Activated T-helper 1 cell treated with Interleukin-2 at 50 U/mL for 16 hours (primary cell): ENCODE results near the gene PON3.
A peak's percentile ranks its signal among the peaks of the same experiment; 100 is the strongest.

ENCODE experiments used
- DNase-seq: peaks from one replicate; pipeline ENCODE4 v3.0.0-alpha.2; 2020; ENCODE audit warnings: low read depth

PON3 gene

DNA sequence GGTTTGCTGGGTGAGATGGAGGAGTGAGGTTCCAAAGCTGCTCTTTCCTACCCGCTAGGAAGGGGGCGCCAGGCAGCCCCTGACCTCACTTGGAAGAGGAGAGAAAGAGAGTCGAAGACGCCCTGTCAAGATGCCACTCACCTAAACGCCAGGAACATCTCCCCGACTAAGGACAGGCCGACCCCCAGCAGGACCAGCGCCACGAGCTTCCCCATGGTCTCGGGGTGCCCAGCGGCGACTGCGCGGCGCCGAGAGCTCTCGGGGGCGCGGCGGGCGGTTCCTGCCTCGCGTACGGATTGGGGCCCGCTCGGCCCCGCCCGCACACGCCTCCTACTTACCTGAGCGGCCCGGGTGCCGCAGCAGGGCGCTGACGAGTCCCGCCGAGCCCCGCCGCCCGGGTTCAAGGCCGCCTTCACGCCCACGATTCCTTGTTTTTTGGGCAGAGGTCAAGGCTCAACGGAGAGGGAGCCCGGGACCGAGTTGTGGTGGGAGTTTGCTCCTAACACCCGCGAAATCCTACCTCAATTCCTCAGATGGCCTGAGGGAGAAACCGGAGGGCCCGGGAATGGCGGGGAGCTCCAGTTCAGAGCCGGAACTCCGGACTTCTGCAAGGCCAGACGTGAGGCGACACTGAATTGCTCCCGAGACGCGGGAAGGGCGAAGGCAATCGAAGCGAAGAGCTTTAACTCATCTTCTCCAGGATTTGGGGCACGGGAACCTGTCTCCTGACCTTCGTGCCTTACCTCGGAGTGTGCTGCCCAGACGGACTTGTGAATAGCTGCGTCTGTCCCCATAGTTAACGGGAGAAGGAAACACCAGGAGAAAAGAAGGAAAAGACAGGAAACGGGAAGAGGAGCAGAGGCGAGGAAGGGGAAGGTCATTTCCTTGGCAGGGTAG, at the start of gene PON3:
Gene PON3 (minus strand): TSS at position 240 of the 897 bp plus-strand sequence. CDS start 25 bp downstream, at position 215.
- DNase-seq, result no peak

DNA sequence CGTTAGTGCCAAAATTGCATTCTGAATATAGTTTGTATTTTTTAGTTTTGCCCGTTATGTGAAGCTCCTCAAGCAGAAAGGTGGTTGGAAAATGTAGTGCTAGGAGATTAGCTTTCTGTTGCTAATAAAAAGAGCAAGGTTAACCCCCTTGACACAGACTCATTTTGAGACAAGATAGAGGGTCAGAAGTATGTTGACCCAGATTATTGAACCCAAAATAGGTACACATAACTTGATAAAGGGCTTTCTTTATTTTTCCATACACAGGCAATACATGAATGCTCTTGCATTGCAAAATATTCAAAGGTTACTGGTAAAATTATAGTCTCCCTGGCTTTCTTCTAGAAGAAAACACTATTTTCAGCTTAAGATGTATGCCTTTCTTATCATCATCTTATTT, 48.6 kb upstream of the PON3 start:
- DNase-seq, result no peak

DNA sequence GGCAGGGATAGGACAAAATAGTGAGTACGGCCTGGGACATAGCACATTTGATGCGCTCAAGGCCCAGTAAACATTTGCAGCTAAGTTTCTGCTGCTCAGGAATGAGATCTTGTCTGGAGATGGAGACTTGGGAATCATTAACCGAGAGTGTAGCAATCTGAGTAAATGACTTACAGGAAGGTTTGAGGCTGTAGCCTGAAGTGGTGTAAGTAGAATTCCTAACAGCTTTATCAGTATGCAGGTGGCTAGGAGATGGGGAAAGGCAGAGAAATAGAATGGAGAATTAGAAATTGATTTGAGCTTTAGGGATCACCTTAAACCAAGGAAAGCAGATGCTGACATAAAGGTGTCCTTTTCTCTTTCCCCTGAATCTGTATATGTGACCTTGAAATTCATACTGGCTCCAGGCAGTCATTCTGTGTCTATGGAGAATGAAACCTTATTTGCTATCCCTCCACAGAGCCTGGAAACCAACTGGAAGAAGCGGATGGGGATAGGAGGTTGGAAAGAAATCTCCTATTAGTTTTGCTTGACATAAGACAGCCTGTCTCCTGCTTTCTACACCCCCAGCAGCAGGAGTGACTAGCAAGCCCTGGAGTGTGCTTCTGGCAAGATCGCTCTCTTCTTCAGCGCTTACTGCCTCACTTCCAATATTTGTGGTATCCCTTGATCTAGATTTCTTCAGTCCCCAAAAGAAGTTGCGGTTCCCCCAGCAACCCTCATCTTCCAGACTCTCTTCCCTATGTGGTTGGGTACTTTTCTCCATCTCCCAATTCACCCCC, 45.1 kb upstream of the PON3 start:
- DNase-seq, result no peak

DNA sequence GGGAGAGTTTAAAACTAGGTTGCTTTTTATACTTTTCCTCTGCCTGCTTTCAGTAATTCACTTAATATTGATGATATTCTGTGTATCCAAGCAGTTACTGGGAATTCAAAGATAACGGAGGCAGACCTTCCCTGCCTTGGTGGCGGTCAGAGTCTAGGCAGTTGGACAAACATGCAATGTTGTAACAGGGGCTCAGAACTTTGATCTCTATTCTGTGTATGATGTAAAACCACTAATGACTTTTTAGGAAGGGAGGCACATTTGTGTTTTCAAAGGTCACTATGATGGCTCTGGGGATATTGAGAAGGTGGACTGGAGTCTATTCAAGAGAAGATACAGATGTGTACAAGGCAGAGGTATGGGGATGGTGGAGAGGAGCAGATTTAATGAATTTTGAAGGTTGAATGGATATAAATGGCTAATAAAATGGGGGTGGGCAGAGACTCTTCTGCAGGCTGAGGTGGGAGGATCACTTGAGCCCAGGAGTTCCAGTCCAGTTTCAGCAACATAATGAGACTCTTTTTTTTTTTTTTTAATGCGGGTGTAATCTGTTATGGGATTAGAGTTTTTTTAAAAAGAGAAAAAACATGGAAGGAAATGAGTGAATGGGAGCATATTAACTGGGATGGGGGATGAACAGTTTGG, 44.3 kb upstream of the PON3 start:
- DNase-seq, result no peak

DNA sequence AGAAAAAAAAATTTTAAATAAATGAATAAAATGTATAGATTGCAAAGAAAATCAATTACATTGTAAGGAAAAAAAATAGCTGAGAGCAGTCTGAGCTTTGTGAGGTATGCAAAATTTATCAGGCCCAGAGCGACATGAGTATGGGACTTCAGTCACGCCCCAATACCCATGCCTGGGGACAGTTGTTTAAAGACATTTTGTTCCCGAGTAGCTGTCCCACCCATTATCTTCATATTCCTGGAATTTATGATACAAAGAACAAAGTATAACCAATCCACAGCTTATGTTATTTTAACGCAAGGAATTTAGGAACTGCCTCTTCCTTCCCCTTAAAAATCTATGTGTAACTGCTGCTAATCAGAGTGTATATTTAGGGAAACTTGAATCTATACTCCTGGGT, 40.2 kb upstream of the PON3 start:
- no peak for DNase-seq

DNA sequence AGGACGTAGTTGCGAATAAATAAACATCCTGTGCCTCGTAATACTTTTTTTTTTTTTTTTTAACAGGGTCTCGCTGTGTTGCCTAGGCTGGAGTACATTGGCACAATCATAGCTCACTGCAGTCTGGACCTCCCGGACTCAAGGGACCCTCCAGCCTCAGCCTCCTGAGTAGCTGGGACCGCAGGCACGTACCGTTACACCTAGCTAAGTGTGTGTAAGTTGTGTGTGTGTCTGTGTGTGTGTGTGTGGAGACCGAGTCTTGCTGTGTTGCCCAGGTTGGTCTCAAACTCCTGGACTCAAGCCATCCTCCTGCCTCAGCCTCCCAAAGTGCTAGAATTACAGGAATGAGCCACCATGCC, 39.2 kb upstream of the PON3 start:
- DNase-seq, result no peak

DNA sequence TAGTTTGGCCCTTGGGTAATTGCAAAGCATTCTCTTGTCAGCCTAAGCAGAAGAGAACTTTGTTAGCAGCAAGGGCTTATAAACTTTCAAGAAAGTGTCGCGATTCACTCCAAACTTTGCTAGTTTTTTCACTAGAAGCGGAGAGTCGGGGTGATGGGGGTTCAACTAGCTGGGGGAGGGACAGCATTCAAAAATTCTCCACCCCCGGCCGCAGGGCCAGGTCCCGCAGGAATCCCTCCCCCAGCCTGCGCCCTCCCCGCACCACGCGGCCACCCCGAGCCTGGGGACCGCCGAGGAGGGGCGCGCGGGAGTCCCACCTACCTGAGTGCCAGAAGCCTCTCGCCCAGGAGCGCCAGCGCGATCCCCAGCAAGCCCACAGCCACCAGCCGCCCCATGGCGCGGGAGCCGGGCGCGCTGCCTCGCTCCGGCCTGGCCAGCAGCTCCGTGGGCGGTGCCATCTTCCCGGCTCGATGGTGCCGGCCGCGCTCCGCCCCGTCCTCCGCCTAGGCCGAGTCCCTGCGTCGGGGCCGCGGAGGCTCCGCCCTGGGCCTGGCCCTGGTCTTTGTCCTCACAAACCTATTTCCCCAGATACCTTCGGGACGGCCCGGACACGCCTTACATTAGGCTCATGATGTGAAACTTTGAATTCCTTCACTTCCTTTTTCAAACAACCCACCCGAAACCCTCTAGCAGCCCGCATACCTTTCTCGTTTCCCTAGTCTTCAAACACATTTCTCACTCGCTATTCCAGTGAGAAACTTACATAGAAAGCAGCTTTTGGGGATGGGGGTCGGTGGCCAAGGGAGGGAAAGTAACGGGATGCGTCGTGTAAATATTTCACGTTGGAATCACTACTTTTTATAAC, 38.6 kb upstream of the PON3 start, which contains the start of gene PON2:
Gene PON2 (minus strand): TSS at position 472 of the 865 bp plus-strand sequence. CDS start 77 bp downstream, at position 395.
- DNase-seq, result peak; percentile 12

DNA sequence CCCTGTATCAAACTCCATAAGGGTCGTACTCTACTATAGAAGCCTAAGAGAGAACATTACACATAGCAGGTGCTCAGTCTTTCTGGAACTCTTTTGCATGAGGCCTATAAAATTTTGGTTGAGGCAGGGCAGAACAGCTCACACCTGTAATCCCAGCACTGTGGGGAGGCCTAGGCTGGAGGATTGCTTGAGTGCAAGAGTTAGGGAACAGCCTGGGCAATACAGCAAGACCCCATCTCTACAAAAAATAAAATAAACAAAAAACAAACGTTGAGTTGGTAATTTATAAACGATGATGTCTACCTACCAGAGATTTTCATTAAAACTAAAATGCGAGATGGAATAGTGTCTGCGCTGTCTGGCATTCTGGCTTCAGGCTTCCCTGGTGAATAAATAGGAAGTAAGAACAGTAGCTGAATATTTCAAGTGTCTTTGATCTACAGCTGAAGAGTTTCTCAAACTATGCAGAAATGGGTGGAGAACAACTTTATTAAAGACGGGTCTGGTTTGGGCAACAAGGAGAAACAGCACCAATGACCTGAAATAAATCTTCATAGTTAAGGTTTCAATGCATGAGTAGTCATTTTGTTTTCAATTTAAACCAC, 37.9 kb upstream of the PON3 start:
- DNase-seq, result no peak

DNA sequence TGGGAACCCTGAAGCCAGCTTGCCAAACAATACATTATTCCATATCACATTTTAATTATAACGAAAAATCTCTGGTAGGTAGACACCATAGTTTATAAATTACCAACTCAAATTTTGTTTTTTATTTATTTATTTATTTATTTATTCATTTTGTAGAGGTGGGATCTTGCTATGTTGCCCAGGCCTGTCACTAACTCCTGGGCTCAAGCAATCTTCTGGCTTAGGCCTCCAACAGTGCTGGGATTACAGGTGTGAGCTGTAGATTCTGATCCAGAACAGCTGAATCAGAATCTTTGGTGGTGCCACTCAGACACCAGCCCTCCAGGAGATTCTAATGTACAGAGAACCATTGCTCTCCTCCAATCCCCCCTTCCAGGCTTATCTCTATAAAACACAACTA, 37.0 kb upstream of the PON3 start:
- no peak for DNase-seq

DNA sequence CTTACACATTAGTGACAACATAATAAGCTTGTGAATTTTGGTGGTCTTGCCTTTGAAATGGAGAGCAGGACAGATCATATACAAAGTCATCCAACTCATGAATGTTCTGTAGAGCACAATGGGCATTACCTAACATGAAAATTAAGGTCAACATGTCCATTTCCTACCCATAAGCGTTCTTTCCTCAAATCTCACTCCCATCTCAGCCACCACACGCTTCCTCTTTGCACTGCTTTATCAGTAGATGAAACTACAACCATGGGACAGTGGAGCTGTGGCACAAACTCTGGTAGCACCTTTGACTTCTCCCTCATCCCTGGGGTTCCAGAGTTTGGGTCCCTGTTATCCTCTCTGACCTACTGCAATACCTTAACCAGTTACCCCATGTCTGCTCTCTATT, 36.4 kb upstream of the PON3 start:
- DNase-seq, result no peak

DNA sequence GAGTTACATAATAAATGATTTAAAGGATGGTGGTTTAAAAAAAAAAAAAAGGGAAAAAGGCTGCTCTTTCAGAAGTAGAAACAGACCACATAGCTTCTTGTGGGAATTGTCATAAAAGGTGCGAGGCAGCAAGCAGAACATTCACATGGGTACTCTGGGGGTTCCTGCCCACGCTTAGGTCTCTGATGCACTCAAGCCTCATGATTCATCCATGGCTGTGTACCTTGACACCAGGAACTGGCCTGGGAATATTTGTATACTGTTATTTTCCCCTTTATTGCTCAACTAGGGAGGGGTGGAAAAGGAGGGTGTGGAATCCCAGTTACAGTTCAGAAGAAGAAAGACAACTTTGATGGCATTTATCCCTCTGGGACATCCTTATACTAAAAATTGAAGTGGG, 34.7 kb upstream of the PON3 start:
- no peak for DNase-seq

DNA sequence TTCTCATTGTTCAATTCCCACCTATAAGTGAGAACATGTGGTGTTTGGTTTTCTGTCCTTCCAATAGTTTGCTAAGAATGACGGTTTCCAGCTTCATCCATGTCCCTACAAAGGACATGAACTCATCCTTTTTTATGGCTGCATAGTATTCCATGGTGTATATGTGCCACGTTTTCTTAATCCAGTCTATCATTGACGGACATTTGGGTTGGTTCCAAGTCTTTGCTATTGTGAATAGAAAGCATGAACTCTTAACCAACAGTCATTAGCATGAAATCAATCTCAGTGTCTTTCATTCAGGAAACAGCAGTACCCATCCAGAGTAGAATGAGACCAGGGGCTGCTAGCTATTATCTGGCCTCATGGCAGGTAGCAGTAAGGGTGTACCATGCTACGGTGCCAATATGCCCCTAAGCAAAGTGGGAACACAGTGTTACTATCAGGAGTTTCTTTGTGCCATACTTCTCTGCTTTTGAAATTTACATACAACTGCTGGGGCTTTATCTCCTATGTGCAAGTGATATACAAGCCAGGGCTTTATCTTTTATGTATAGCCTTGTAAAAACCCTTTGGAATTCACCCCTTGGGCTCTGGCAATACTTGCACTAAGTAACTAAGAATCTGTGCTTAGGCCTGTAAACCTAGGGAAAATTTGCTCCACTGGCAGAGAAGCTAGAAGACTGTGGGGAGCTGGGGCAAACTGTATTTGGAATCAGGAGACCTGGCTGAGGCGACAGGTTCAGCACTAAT, 33.2 kb upstream of the PON3 start:
- no peak for DNase-seq

DNA sequence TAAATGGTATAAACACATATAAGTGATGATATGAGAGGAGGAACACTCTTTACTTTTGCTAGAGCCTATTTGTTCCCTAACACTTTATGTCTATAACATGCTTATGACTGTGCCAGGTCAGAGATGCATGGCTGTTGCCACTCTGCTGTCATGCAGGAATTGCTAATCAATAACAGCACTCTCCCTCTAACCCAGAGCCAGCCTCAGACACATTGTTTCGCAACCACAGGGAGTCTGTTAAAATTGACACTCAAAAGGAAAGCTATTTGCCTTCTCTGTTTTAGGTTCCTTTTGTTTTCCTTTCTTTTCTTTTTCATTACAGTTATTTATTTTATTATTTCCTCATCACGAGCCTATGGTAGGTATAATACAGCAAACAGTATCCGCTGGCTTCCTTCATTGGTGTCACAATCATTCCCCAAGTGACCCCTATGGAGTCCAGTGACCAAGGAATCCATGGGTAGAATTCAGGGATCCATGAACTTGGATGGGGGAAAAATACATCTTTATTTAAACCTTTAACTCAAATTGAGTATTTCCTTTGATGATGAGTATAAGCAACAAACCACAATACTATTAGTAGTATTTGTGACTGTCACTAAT, 31.8 kb upstream of the PON3 start:
- DNase-seq, result no peak

DNA sequence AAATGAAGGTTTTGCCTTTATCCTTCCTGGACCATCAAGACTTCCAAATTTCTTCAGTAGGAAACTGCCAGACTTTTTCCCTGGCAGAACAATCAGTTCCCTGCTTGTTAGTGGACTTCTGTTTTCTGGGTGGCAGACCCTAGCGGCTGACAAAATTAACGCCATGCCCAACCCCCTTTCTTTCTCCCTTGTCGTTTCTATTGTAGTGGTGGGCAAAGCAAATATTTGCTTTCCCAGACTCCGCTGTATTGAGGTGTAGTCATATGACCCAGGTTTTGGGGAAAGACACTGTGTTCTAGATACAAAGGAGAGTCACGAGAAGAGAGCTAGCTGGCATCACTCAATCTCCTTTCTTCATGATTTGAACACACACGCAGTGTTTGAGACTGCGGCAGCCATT, 31.0 kb upstream of the PON3 start:
- DNase-seq, result no peak

DNA sequence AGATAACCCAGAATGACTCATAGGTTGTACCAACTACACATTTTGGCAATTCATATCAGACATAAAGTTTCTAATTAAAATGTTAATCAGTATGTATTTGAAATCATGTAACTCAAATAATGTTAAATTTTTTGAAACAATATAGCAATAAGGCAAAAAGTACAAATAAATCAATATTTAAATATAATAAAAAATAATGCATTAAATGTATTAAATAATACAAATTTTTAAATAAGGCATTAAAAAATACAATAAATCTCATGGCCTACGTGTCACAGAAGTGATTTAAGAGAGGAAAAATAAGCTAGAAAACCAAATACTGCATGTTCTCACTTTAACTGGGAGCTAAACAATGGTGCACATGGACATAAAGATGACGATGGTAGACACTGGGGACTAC, 29.5 kb upstream of the PON3 start:
- DNase-seq, result no peak

DNA sequence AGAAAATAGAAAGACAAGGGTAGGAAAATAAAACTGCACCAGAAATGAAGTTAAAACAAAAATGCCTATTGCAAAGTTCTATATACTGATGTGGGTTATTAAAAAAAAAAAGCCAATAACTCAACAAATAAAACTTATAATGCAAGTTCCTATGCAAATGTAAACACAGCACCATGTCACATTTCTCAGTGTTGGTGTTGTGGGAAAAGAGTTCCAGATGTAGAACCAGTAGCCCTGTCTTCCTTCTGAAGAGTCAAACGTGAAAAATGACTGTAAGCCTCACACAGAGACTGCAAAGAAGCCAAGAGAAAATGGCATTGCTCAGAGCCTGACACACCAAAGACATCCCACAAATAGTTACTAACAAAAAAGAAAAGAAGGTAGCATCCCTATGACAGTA, 28.5 kb upstream of the PON3 start:
- DNase-seq, result no peak

DNA sequence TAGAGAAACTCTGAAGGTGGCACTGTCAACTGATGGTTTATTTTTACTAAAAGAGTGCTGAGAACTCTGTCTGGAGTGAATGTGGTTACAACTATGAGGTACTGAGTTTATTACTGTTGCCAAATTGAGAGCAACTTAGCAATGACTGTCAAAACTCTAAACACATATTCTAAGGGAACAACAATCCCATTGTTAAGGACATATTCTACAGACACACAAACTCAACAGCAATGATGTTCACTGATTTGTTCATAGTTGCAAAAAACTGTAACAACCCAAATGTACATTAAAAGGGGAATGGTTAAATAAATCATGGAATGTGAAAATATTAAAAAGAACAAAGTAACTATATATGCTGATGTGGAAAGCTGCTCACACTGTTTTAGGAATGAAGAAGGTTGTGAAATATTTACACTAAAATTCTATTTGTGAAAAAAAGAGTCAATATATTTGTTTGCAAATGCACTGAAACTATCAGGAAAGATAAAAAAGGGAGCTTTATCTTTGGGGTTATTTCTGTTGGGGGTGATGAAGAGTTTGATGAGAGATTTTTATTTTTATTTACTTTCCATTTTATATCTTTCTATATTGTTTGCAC, 25.8 kb upstream of the PON3 start:
- DNase-seq, result no peak

DNA sequence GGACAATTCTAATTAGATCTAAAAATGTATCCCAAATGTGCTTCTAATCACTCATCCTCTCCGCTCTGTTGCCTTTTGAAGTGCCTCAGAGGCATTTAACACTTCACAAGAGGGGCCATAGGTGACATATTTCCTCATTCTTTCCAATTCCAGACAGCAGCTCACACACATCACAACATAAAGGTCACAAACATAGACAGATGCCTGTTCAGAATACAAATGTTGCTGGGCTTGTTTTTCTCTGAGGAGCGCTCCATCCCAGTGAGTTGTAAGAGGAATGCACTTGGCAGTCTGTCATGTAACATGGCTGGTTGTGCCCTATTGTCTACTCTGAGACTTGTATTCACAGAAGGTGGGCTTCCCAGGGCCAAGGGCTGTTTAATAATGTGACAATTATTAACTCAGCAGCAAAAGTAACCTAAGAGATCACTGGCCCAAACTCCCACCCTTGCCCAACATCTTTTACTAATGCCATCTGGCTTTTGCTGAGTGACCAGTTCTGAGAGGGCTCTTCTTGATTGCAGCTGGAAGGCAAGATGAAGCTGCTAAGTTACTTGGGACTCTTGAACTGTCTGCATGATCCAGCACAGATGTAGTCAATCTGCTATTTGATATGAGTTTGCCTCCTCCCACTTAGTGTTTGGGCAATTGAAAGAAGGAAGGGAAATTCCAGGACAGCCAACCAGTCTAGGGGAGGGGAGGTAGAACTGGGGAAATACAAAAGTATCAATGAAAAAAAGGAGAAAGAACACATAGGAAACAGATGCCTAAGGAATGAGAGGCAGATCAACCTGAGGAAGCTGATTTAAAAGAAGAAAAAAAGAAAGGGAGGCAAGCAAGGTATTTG, 25.0 kb upstream of the PON3 start:
- no peak for DNase-seq

DNA sequence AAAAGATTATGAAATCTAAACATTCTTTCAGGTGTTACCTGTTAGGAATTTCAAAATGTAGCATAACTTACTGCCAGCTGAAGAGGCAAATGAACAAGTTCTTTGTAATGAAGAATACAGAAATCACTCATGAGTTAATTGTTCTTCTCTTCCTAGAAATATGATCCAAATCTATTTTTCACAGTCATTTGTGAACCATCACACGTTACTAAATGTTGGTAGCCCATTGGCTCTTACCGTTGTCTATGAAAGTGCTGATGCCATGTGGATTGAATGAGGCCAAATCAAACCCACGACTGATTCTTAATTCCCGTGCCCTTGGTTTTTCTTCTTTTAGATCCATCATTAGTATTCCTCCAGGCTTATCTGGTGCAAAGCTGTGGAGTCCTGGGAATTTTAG, 15.9 kb upstream of the PON3 start:
- no peak for DNase-seq
